ENCODE data around the gene TULP1.

The TULP1 gene

DNA sequence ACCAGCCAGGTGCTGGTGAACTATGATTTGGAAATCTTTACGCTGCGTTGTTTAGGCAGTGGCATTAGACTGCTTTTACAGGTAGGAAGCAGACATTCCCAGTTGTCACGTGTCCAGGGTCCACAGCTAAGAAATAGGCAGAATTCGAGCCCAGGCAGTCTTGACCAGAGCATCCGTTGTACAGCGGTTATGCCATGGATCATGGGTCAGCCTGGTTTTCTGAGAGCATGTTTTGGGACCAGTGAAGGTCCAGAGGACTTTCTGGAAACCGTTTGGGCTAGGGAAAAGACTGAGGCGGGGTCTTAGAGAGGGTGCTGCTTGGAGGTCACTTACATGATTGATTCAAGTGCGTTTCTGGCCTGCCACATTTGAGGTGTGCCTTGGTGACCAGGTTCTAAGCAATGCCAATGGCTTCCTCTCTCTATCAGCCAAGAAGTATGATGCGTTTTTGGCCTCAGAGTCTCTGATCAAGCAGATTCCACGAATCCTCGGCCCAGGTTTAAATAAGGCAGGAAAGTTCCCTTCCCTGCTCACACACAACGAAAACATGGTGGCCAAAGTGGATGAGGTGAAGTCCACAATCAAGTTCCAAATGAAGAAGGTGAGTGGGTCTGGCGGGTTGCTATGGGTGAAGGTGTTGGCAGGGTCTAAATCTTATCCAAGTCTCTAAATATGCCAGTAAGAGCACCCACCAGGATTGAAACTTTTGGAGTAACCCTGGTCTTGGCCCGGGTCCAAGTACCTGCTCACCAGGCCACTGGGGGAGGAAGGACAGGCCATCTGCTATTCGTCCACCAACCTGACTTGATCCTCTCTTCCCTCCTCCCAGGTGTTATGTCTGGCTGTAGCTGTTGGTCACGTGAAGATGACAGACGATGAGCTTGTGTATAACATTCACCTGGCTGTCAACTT, 42.7 kb downstream of the TULP1 start:
- no peak for TF ChIP-seq CTCF (conservative IDR thresholded peaks at IDR 0.05; ENCODE audit: control insufficient read depth, insufficient read depth, low read depth, low read length)
- peak overlapping the region; percentile 94 for H3K4me3 ChIP-seq (ENCODE audit: control insufficient read depth, low read depth, low read length)
- peak; percentile 33 for DNase-seq (ENCODE audit: low read depth)

DNA sequence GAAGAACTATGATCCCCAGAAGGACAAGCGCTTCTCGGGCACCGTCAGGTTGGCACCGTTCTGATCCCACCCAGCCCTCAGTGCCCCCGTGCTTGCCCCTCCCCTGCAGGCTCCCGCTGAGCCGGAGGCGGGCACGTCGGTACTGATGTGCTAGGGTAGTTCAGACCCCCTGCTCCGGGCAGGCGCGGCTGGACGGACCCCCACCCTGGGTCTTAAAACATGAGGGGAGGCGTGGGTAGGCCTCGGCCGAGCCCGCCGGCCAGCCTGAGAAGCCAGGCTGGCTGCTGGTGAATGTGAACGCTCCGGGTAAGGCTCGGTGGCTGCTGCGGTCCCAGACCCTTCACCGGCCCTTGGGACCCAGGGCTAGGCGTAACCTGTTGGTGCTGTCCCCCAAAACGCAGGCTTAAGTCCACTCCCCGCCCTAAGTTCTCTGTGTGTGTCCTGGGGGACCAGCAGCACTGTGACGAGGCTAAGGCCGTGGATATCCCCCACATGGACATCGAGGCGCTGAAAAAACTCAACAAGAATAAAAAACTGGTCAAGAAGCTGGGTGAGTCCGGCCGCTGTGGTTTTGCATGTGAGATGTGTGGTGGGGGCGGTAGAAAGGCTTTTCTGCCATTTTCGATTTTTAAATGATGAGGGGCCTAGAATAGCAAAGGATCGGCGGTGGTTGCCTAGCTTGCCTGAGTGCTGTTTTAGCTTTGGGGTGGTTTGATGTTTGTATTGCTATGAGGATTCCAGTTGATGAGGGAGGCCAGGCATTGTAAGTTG, 43.5 kb downstream of the TULP1 start:
- TF ChIP-seq CTCF (conservative IDR thresholded peaks at IDR 0.05; ENCODE audit: control insufficient read depth, insufficient read depth, low read depth, low read length): no peak
- no peak for DNase-seq (ENCODE audit: low read depth)
- peak overlapping the region; percentile 94 for H3K4me3 ChIP-seq (ENCODE audit: control insufficient read depth, low read depth, low read length)

GRCh38 chr6:35468181-35468979, 44.3 kb downstream of the TULP1 start, which contains the start of gene RPL10A:
TSS of gene RPL10A (plus strand) at chr6:35468401. CDS start at chr6:35468435, 34 bp downstream.
- peak; percentile 85 for TF ChIP-seq CTCF (conservative IDR thresholded peaks at IDR 0.05; ENCODE audit: control insufficient read depth, insufficient read depth, low read depth, low read length)
- DNase-seq (ENCODE audit: low read depth): peak; percentile 96
- H3K4me3 ChIP-seq (ENCODE audit: control insufficient read depth, low read depth, low read length): peak within 1 kb of the TSS; percentile 94

DNA sequence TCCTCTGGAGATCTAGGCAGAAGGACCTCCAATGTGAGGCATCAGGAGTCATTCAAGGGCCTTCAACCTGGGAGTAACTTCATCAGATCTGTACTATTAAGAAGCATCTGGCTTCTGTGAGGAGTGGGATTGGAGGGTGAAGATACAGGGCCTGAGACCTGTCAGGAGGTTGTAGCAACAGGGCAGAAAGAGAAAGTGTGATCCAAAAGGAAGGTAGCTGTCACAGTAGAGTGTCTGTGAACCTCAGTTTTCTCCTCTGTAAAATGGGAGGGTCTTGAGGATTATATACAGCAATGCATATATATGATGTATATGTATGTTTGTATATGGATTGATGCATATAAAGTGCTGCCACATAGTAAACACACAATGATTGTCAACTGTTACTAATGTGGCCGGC, 47.0 kb downstream of the TULP1 start:
- no peak overlapping the region for H3K4me3 ChIP-seq (ENCODE audit: control insufficient read depth, low read depth, low read length)
- TF ChIP-seq CTCF (conservative IDR thresholded peaks at IDR 0.05; ENCODE audit: control insufficient read depth, insufficient read depth, low read depth, low read length): no peak
- DNase-seq (ENCODE audit: low read depth): no peak

- DNase-seq (ENCODE audit: low read depth): no peak
- TF ChIP-seq CTCF (conservative IDR thresholded peaks at IDR 0.05; ENCODE audit: control insufficient read depth, insufficient read depth, low read depth, low read length): no peak
- H3K4me3 ChIP-seq (ENCODE audit: control insufficient read depth, low read depth, low read length): no peak overlapping the region
These were observed 49.4 kb downstream of the TULP1 start for GRCh38 chr6:35463292-35463691.

- no peak for DNase-seq (ENCODE audit: low read depth)
- no peak overlapping the region for H3K4me3 ChIP-seq (ENCODE audit: control insufficient read depth, low read depth, low read length)
- no peak for TF ChIP-seq CTCF (conservative IDR thresholded peaks at IDR 0.05; ENCODE audit: control insufficient read depth, insufficient read depth, low read depth, low read length)
These were observed 51.4 kb downstream of the TULP1 start for GRCh38 chr6:35461270-35461669.

All from fibroblast of mammary gland (primary cell).